ENCODE results near the gene LHX3.

LHX3 gene

DNA sequence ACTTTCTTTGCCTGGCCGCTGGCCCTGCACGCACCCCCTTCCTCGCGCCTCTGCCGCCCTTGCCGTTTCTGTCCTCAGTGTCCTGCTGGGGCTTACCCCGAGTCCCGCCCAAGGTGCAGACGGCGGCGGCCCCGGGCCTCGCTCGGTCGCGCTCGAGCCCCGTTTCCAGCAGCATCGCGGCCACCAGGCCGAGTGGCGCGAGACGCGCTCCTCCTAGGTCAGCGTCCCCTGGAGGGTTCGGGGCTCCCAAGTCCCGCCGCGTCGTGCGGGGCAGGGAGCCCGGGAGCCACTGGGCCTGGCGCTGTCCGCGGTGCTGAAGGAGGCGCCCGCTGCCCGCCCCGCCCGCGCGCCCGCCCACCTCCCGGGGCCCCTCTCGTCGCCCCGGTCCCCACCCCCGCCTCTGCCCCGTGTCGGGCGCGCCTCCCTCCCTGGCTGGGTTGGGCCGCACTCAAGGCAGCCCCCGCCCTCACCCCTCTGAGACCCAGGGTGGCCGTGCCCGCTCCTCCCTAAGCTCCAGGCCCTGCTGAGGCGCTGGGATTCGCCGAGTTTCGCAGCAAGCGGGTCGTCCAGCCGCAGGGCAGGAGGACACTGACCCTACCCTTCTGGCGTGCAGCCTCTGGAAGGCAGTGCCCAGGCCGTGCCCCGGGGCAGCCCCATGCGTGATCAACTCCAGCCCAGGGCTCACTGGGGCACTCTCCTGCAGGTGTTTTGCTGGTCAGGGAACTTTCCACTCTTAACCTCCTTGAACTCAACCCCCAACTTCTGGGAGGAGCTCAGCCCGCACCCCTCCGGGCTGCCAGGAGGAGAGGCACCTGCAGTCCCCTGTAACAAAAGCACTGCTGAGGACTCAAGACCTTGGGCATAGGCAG lies at the start of gene LHX3:
TSS of gene LHX3 (minus strand) at position 291 of the 869 bp plus-strand sequence. CDS start at position 175, 116 bp downstream.
- no peak for DNase-seq

DNA sequence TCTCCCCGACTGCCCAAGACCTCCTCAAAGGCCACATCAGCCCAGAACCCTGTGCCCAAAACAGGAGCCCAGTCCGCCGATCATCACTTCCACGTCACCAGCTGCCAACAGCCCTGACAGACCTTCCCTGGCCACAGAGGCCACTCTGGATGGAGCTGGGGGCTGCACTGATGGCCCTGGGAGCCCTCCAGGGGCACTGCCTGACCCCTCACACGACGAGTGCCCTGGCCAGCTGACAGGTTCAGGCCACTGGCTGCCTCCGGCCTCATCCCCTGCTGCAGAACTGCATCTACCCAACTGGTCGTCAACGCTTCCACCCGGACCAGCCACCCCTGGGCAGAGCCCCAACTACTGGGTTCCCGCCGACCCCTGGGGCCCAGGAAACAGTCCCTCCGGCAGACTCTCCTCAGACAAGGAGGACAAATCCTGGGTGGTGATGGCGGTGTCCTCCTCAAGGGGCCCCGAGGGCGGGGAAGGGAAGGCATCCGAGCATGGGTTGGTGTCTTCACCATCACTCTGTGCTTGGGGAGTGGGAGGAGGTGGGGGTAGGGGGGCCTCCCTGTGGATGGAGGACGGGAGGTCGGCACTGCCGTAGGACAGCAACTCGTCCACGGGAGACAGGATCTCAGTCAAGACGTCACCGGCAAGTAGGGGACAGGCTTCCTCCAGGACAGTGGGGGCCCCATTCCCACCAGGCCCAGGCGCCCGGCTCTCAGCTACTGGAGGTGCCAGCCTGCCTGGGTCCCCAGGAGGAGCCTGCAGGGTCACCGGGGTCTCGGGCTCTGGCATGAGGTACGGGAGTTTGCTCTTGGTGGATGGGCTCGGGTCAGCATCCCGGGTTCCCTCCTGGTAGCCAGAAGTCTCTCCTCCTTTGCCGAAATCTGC lies 48.6 kb upstream of the LHX3 start:
- DNase-seq: no peak

DNA sequence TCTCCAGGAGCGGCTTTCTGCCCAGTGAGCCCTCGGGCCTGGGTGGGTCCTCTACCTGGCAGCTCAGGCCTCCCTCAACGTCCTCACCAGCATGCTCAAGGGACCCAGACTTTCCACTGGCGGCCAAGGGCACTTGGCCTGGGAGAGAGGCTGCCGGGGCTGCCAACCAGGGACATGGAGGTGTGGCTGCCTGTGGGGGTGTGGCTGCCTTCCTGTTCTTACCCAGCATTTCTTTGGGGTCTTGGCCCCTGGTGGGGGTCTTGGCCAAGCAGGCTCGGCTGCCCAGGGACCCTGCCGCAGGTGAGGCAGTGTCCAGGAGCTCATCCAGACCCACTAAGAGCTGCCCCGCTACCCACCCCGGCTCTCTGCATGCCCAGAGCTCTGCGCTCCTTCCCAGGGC lies 47.9 kb upstream of the LHX3 start:
- no peak for DNase-seq

DNA sequence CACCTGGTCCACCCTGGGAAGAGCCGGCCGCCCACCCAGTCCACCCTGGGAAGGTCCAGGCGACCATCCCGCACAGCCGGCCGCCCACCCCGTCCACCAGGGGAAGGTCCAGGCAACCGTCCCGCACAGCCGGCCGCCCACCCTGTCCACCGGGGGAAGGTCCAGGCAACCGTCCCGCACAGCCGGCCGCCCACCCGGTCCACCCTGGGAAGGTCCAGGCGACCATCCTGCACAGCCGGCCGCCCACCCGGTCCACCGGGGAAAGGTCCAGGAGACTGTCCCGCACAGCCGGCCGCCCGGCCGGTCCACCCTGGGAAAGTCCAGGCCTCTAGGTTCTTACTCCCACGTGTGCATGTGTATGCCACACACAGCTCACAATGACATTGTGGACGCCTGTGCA lies 47.4 kb upstream of the LHX3 start:
- no peak for DNase-seq

DNA sequence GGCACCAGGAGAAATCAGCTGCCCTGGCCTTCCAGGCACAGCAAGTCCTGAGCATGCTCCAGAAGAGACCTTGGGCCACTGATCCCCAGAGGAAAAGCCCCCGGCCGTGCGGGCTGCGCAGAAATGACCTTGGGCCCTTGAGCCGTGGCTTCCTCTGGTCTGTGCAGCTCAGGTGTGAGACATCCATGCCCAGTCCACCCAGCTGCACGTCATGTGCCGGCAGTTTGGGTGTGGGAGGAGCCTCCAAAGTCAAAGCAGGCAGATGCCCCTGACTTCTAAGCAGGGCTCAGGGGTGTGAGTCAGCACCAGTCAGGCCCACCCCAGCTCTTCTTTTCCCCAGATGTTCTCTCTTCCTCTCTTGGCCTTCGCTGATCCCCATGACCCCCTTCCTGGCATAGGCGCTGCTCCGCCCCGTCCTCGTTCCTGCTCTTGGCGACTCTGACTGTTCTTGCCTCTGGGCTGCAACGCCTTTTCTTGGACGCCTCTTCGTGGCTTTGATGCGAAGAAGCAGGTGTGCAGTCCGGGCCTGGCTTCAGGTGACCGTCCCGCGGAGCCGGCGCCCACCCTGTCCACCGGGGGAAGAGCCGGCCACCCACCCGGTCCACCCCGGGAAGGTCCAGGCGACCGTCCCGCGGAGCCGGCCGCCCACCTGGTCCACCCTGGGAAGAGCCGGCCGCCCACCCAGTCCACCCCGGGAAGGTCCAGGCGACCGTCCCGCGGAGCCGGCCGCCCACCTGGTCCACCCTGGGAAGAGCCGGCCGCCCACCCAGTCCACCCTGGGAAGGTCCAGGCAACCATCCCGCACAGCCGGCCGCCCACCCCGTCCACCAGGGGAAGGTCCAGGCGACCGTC lies 46.6 kb upstream of the LHX3 start:
- no peak for DNase-seq

DNA sequence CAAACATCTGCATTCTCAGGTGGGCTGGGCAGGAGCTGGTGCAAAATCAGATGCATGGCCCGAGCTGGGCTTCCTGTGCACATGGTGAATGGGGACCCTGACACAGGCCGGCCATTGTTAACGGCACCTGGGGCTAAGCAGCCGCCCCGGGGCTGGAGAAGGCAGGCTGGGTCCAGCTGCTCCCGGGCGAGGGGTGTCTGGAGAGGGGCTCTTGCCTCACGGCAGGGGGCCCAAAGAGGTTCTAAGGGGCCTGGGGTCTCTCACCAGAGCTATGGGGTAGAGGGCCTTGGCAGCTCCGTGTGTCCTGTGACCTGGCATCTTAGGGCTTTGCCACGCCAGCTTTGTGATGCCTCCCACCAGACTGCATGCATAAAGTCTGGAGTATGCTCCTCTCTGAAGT lies 45.7 kb upstream of the LHX3 start:
- DNase-seq: no peak

DNA sequence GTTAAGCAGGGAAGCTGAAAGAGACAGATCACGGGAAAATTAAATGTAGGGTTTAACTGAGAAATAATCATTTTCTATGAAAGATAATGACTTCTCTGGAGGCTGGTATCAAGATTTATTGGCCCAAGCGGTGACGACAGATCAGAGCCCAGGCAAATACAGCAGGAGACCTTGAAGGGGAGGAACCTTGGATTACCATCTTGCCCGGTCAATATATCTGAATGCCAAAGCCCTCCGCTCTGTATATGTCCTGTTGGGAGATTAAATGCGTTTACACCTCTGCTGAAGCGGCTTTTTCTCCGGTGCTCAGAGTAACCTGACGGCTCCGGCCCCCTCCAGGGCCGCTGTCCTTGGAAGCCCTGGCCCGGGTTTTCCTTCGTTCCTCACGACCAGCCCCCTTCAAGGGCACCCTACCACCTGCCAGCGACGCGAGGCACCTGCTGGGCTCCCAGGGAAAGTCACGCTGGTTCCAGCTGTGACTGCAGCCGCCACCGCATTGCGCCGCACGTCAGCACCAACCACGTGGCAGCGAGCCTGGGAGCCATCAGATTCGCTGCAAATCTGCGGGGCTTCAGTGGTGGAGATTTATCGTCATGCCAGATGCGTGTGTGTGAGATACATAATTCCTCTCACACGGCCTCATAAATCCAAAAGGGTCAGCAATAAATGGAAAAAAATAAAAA lies 45.1 kb upstream of the LHX3 start:
- DNase-seq: no peak

DNA sequence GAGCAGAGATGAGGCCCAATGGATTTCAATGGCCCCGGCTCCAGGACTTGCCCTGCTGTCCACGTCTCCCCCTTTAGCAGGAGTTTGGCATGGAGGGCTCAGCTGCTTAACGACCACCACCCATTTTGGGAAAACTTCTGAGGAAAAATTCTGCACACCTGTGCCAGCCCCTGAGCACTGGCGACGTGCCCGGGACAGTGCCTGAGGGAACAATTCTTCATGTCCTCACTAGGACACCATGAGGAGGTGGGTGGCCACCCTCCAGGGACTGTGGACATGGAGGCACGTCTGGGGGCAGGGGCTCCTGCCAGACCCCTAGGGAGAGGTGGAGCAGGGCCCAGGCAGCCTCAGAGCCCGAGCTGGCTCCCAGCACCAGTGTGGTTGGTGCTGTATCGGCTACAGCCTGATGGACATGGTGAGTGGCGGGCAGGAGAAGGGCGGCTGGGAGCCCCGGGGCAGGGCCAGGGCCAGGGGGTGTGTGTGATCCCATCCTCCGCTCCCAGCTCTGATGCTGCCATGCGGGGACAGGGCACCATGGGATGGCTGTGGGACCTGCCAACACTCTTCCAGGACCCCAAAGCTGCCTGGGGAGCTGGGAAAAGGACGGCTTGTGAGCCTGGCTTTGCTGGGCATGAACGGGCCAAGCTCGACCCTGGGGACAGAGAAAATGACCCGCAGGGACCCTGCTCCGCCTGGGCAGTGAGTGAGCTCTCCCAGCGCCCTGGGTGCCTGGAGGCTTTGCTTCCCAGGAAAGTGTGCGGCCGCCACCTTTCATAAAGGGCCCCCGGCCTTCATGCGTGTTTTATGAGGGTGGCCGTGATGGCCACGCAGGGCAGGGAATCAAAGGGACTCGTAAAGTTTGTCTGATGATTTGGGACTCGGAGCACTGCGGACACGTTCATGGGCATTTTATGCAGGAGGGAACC lies 44.3 kb upstream of the LHX3 start:
- DNase-seq: no peak

DNA sequence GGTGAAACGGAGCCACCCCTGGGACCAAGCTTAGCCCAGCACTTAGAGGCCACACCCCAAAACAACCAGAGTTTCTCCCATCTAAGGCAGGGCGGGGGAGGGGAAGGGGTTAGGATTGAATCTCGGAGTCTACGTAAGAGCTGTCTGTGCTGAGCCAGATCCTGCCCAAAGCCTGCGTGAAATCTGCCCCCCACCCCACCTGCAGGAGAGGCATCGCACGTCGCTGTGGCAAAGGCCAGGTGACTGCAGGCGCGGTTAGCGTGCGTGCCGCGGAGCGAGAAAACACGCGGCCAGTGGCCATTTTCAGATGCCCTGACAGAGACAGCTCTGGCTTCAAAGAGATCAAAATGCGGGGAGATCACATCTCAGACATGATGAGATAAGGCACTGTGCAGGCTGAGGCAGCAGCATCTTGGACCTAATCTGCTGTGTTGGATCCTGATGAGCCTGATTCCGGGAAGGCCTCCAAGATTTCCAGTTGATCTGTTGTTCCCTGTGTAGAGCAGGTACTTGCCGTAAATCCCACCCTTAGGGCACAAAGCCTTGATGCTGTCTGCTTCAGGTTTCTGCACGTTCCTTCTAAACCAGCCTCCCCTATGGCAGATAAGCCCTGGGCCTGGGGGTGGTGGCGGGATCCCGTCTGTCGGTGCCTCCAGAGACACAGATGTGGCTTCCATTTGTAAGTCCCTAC lies 43.2 kb upstream of the LHX3 start:
- DNase-seq: no peak

DNA sequence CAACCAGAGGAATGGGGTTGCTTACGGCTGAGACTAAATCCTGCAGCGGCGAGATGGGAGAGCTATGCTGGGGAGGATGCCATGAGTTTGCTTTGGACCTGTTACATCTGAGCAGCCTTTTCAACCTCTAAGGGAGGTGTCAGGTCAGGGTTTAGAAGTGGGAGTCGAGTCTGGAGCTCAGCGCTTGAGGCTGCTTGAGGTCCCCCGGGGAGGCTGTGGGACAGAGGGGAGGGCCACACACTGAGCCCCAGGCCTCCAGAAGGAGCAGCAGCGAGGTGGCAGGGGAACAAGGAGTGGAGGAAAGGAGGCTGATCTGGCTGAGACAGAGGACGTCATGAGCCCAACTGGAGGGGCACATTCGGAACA lies 42.6 kb upstream of the LHX3 start:
- no peak for DNase-seq

DNA sequence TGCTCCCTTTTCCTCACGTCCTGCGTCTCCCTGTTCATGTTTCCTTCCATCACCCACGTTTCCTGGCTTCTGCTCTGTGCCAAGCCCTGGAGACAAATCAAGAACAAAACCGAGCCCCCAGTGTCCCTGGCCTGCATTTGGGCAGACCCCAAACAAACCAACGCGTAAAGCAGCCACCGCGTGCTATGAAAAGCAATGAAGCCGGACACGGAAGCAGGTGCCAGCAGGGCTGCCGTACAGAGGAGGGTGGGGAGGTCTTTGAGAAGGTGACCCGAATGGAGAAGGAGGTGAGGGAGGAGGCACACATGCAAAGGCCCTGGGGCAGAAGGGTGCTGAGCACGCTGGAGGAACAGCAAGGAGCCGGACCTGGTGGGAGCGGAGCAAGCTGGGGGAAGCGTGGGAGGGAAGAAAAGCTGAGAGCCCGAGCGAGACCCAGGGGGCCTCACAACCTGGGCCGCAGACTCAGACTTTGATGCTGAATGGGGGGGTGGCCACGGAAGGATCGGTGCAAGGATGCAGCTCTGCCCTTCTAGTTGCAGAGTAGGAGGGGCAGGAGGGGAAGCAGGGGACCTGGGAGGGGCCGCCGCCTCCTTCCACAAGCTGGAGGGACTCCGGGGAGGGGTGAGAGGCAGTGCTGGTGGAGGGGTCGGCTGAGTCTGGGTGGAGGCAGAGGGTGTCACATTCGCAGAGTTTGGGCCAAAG lies 42.1 kb upstream of the LHX3 start:
- no peak for DNase-seq

DNA sequence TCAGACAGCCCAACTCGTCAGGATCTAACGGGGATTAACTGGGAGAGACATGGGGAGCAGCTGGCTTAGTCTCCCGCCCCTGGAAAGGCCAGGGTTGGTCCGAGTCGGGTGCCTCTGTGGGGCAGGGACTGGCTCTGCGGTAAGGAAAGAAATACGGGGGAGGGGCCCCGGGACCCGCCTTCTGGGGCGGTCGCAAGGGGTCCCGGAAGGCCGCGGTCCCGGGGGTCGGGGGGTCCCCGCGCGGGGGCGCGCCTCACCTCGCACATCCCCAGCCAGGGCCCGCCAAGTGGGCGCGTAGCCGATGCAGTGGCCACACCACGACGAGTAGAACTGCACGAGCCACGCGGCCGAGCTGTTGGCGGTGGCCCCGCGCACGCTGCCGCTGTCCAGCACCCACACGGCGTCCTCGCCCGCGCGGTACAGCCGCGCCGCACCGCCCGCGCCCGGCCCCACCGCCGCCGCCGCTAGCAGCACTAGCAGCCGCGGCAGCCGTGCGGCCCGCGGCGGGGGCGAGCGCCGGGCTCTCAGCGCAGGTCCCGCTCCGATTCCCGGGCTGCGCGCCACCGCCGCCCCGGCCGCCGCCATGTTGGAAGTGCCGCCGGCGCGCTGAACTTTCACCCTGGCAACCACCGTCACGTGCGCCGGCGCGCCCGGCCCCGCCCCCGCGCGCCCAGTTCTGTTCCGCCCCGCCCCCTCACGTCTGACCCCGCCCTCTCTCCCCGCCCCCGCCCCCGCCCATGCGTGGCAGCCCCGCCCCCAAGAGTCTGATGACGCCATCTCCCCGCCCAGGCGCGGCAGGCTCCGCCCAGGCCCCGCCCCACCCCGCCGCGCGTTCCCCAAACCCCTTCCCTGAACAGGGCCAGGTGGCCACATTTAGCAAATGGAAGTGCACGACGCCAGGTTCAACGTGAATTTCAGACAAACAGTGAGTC lies 40.6 kb upstream of the LHX3 start, which contains the start of gene QSOX2:
TSS of gene QSOX2 (minus strand) at position 594 of the 932 bp plus-strand sequence. CDS start at position 585, 9 bp downstream.
- DNase-seq: peak; percentile 77 to 84 (median 80)

DNA sequence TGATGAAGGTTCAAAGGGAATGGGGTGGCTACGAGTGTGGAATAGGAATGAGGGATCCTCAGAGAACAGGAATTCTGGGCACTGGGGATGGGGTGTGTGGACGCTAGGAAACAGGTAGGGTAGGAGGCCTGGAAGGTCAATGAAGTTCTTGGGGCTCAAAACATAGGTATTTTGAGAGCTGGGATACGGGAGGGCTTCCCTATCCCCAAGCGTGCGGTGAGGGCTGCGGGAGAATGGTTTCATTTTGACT lies 40.0 kb upstream of the LHX3 start:
- no peak for DNase-seq

DNA sequence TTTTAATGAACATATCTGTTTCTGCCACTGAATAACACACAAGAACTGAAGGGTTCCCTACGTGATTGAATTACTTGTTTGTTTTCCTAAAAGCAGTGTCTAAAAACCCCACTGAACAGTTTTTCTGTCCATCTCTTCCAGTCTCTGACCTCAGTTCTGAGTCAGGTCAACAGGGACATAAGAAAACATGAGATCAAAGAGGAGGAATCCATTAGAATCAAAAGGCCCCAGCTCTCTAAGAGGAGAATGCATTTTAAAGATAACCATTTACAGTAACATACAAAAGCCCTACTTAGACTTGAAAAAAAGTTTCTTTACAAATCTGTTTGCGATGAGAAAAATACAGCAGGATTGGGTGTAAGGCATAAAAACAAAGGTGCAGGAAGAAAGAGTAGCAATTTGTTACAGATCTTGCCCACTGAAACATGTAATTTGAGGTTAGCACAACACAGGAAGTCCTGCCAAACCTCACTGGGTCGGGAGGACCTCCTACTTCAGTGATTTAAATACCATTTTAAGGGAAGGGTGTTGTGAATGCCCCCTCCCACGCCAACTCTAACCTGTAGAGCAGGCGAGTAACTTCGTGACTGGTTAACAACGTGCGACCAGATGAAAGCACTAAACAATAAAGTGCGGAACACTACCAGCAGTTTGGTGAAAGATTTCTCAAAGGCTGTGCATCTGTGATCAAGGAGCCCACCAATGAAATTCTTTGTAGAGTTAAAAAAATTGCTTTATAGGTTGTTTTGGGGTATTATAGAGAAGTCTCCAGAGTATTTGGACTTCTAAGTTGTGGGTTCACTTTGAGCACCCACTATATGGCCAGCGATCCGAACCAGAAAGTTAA lies 39.4 kb upstream of the LHX3 start:
- no peak for DNase-seq

DNA sequence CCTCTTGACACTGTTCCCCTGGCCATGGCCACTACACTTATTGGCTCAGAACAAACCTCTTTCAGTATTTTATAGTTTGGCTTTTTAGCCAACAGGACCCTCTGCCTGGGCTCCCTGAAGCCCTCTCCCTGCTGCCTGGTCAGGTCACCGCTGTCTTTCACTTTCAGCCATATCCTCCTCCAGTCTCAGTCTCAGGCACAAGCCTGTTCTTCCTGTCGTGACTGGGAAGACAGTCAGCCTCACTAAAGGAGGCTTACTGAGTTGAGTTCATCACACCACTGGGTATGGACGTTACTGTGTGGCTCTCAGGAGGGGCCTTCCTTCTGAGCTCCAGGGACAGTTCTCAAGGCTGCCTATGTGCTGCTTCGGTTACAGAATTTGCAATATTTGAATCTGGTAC lies 38.7 kb upstream of the LHX3 start:
- DNase-seq: no peak

DNA sequence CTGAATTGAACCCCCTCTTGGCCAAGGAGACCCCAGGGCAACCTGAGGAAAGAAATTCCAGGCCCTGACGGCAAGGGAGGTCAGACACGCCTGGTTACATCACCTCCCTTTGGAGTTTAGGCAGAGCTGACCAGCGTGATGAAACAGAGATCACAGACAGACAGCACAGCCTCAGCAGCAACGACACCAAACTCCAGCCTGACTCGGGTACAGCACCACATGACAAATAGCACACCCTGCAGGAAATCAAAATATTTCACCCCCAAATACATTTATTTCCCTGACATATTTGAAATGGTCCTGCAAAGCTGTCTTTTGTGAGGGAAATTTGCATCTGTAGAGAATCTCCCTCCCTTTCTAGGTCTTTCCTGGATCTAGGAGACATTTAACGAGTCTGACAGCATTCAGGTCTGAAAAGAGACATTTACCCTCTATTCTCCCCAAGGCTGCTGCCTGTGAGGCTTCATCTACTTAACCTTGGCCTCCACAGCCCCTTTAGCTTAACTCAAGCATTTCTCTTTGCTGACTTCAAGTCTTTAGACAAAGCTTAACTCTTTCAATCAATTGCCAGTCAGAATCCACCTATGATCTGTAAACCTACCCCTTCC lies 38.1 kb upstream of the LHX3 start:
- DNase-seq: no peak

DNA sequence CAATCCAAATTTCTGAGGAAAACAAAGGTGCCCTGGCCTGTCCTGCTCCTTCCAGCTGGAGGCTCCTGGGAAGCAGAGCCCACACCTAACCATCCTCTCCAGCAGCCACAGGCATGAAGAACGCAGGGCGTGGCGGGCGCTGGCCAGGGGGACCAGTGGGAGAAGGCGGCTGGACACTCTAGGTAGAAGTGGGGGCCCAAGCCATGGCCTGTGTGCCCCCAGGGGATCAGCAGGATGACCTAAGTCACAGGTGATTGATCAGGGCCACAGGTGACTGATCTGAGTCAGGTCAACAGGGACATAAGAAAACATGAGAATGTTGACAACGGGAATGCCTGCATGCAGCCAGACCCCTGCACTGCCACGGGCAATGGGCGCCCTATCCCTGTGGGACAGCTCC lies 37.3 kb upstream of the LHX3 start:
- no peak for DNase-seq

DNA sequence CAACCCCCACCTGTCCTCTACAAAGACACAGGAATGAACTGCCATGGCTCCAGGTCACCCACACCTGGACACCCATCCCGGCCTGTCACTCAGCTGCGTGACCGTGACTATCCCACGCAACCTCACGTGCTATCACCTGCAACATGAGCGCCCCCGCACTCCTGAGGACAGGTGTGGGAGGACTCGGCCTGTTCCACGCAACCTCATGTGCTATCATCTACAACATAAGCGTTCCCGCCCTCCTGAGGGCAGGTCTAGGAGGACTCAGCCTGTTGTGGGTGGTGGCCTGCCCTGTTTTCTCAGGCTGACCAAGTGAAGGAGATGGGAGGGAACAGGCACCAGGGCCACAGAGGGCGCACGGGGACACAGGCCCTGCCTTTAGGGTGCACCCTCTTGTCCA lies 36.6 kb upstream of the LHX3 start:
- no peak for DNase-seq
